ENCODE measurements around the gene ZNF436.

Gene ZNF436

DNA sequence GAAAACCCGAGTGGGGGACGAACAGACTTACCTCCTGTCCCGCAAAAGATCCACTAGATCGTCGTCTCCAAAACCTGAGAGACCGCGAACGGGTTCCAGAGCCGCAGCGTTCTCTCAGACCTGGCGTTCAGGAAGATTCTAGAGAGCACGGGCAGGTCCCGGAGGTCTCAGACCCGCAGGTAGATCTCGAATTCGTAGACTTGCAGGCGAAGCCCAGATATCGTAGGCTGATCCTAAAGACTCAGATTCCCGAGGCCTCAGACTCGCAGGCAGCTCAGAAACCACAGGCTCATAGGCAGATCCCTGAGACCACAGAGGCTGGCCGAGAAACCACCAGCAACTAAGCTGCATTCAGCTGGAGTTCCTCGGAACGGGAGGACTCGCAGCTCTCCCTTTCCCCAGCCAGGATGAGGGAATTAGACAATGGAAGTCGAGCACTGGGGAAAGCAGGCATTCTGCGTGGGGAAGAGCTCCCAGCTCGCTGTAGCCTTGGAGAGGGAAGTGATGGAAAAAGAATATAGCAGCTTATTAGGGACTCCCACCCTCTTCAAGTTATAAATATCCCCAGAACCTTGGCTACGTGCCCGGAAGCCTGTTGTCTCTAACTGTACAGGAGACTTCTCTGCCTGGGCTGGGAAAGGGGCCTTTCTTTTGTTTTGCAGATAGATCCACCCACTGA is at the start of gene ZNF436:
Gene ZNF436 (minus strand): TSS at position 502 of the 679 bp plus-strand sequence. CDS start 1,831 bp downstream, outside the sequence.
- DNase-seq: peak; percentile 84

GRCh38 chr1:23419180-23419579 is 49.5 kb upstream of the ZNF436 start:
- DNase-seq: no peak

- peak; percentile 91 for DNase-seq
These were observed 47.9 kb upstream of the ZNF436 start for GRCh38 chr1:23417570-23417969.

GRCh38 chr1:23416964-23417363 is 47.3 kb upstream of the ZNF436 start:
- DNase-seq: no peak

DNA sequence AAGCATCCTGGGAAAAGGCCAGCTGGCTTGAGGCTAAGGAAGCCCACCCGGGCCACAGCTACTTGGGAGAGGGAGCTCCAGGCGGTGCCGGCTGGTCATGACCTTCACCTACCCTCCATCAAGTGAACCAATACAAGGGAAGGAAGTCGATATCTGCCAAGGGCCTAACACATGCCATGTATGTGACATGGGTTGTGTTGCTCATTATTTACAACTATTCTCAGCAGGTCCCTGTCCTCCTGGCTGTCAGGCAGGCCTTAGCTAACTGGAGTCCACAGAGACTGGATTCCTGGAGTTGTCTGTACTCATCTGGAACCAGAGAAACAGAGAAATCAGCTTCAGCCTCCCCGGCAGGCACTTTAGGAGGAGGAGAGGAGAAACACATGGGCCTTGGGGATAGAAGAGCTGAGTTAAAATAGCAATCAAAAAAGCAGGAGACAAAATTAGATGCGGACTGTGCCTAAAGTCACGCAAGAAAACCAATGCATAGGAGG is 39.2 kb upstream of the ZNF436 start:
- no peak for DNase-seq

DNA sequence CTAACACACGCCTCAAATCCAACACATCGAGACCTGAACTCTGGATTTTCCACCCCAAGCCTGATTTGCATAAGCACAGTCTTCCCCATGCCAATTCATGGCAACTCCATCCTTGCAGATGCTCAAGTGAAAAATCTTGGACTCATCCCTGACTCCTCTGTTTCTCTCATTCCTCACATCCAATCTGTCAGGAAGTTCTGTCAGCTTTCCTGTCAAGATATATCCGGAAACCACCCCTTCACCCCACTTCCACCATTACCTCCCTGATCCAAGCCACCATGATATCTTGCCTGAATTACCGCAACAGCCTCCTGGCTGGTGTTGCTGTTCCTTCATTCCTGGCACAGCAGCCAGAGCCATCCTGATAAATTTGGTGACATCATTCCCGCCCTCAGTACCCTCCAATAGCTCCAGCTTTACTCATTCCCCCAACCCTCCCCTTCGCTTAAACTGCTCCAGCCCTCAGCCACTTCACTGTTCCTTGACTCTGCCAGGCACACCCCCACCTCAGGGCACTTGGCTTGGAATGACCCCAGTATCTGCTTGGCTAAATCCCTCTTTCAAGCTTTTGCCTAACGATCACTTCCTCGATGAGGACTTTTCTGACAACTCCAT is 37.5 kb upstream of the ZNF436 start:
- DNase-seq: no peak

- no peak for DNase-seq
These were observed 36.3 kb upstream of the ZNF436 start for GRCh38 chr1:23405946-23406345.

GRCh38 chr1:23403735-23404486 is 34.3 kb upstream of the ZNF436 start:
- peak; percentile 96 for DNase-seq

DNA sequence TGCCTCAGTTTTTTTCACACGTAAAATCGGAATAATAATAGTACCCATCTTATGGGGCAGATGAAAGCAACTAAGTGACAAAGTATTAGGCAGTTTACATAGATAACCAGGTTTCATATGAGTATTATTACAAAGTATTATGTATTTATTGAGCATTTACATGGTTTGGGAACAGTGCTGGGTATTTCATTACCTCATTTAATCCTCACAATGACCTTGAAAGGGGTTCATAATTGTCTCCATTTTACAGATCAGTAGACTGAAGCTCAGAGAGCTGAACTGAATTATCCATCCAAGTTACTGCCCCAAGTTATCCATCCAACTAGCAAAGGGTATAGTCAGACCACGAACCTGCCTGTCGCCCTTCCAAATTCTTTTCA is 33.7 kb upstream of the ZNF436 start:
- no peak for DNase-seq

DNA sequence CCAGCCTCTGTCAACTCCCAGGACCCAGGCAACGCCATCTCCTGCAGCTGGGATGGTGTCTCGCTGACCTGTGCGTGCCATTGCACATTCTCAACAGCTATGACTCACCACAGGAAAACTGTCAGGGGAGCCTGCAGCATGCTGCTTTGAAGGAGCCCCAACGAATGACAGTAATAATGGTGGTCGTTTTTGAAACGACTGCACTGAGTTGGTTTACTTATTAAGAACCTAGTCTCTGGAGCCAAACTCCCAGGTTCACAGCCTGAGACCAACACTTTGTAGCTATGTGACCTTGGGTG is 33.4 kb upstream of the ZNF436 start:
- DNase-seq: no peak

DNA sequence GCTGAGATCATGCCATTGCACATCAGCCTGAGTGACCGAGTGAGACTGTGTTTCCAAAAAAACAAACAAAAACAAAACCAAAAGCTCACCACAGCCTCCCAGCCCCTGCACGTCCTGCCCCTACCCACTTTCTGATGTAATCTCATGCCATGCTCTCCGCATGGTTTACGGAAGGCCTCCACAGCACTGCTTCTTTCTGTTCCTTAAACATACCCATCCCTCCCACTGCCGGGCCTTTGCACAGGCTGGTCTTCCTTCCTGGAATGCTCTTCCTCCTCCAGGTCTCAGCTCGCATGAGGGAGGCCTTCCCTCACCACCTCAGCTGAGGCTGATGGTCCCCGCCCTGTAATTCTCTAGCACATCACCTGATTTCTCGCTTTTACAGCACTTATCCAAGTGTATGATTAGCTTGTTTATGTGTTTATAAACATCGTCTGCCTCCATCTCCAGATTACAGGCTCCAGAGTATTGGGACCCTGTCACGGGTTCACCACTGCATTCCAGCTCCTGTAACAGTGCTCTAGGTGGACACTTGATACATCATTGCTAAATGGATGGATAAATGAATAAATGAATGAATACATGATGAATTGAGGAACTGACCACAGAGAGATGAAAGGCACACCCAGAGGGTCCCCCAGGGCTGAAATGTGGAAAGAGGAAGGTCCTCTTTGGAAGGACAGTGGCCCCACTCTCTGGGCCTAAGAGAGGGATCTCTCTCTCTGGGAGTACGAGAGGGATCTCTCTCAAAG is 32.8 kb upstream of the ZNF436 start:
- no peak for DNase-seq

DNA sequence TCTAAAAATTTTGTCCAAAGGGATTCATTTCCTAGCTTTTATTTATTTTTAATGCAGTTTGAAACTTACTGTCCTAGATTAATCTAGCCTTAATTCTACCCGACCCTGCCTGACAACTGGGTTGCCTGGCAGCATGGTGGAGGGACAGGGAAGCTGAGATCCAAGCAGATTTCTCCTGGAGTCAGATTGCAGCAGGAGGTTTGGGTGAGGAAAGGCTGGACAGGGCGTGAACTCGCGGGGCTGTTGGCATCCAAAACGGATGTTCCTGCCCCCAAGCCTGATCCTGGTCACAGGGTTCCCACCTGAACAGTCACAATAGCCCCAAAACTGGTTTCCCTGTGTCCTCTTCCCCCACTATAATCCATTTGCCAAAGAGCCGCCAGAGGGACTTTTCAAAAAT is 31.7 kb upstream of the ZNF436 start:
- DNase-seq: no peak

DNA sequence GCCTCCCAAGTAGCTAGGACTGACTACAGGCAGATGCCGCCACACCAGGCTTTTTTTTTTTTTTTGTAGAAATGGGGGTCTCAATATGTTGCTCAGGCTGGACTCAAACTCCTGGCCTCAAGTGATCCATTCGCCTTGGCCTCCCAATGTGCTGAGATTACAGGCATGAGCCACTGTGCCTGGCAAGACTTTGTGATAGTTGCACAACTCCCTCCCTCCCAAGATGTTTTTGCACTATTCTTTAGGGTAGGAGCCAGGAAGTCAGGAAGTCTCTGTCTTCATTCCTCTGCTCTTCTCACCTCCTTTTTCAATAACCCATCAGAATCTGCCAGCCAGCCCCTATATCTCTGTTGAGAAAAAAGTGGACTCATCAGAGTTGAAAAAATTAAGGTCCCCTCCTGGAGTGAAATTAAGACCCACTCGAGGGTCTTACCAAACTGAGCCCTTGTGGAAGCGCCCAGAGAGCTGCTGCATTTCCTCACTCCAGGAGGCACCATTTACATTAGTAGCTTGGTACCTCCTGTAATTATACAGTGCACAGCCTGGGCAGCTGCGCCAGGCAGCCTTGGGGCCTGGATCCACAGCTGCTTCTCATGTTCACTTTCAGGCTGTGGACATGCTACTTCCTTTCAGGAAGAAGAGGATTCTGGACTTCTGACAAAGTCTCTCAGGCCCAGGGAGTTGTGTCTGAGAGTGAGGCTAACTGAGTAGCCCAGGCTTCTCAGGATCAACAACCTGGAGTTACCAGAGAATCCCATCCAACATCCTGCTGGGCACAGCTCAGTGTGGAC is 30.9 kb upstream of the ZNF436 start:
- DNase-seq: no peak

GRCh38 chr1:23399229-23399628 is 29.6 kb upstream of the ZNF436 start:
- DNase-seq: no peak

- DNase-seq: no peak
These were observed 28.3 kb upstream of the ZNF436 start for GRCh38 chr1:23397908-23398307.

GRCh38 chr1:23396380-23396779 is 26.7 kb upstream of the ZNF436 start:
- no peak for DNase-seq

- DNase-seq: no peak
These were observed 26.2 kb upstream of the ZNF436 start for GRCh38 chr1:23395849-23396248.

GRCh38 chr1:23395154-23395724 is 25.6 kb upstream of the ZNF436 start:
- no peak for DNase-seq

DNA sequence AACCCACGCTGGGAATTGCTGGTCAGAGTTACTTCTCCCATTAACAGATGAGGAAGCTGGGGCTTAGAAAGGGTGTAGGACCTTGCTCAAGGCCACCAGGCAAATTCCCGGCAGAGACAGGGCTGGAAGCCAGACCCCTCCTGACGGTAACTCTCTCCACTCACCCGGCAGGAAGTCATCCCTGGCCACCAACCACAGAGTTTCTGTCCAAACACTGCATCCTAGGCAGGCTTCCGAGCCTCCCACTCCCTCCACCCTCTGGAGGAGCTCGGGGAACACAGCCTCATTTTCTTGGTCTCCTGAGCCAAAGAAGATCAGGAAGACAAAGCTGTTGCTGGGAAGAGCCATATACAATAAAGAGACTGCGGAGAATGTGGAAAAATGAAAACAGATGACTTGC is 25.0 kb upstream of the ZNF436 start:
- DNase-seq: no peak

- DNase-seq: no peak
These were observed 24.5 kb upstream of the ZNF436 start for GRCh38 chr1:23394181-23394580.

GRCh38 chr1:23393706-23394105 is 24.1 kb upstream of the ZNF436 start:
- no peak for DNase-seq

All from NCI-H2171 (cell line).